Panc1 (cell line): ENCODE data around the gene LINGO3. TPM values are rescaled to one million over a fixed set of nuclear protein-coding genes. Genes with fewer than 3 reads are reported as not detected.

Source experiments
- ATAC-seq: fragments of 200-7000 bp; cut with Tn5 transposase; 2 replicates; pipeline ENCODE4 v1.9.1; 2020; ENCODE audit warnings: mild to moderate bottlenecking, moderate library complexity
- BruUV-seq: library from RNA; stranded (reverse); fragments of 400-500 nt; replicated peaks from 2 replicates; lab custom pipeline; 2021; lab: Mats Ljungman, UMichigan
- CTCF ChIA-PET: fragments of 300-600 bp; sonication (Branson Sonifier 250); formaldehyde crosslinking; loops from one replicate; lab custom pipeline; 2022; ENCODE audit warnings: antibody characterized with exemption; lab: Charles Lee
- POLR2A ChIA-PET: fragments of 300-600 bp; sonication (Branson Sonifier 250); formaldehyde crosslinking; loops from one replicate; lab custom pipeline; 2022; ENCODE audit warnings: antibody characterized with exemption; lab: Charles Lee
- DNase-seq: peaks from one replicate; pipeline ENCODE4 v3.0.0-alpha.2; 2010; ENCODE audit warnings: low read depth, low spot score
- H3K27ac ChIP-seq: 2 replicates; pipeline ENCODE4 v1.5.1; 2011; ENCODE audit warnings: mild to moderate bottlenecking, low read length, inconsistent platforms
- H3K27me3 ChIP-seq: fragments of 200-500 bp; sonication (Bioruptor generic); 2 replicates; pipeline ENCODE4 v1.6.0; 2014; ENCODE audit warnings: low read length, inconsistent platforms; ENCODE audit not compliant: control insufficient read depth, insufficient read depth
- H3K36me3 ChIP-seq: fragments of 200-500 bp; sonication (Bioruptor generic); 2 replicates; pipeline ENCODE4 v1.5.1; 2014; ENCODE audit warnings: inconsistent platforms, mild to moderate bottlenecking, low read length, moderate library complexity; ENCODE audit not compliant: control insufficient read depth, insufficient read depth
- H3K4me1 ChIP-seq: 2 replicates; pipeline ENCODE4 v1.5.1; 2011; ENCODE audit warnings: inconsistent platforms, mild to moderate bottlenecking, low read length, moderate library complexity; ENCODE audit not compliant: control insufficient read depth, insufficient read depth
- H3K4me3 ChIP-seq, 2 experiments: 2 replicates each; pipeline ENCODE4 v1.5.1; 2011 to 2012; ENCODE audit warnings: low read depth in 2 of 2, low read length in 2 of 2, mild to moderate bottlenecking in 2 of 2, inconsistent platforms in 1 of 2, moderate library complexity in 1 of 2
- H3K9me3 ChIP-seq: fragments of 200-500 bp; sonication (Bioruptor generic); 2 replicates; pipeline ENCODE4 v1.5.1; 2014; ENCODE audit warnings: low read depth, mild to moderate bottlenecking, inconsistent platforms, low read length, moderate library complexity; ENCODE audit not compliant: control insufficient read depth, insufficient read depth
- CTCF ChIP-seq: fragments of 450-650 bp; IDR thresholded peaks from 2 replicates; pipeline ENCODE4 v1.5.1; 2017; ENCODE audit warnings: mild to moderate bottlenecking
- POLR2AphosphoS5 ChIP-seq: IDR thresholded peaks from 2 replicates; pipeline ENCODE4 v1.6.1; 2012; ENCODE audit warnings: mild to moderate bottlenecking, low read depth, low read length, moderate library complexity
- REST ChIP-seq, 2 experiments: IDR thresholded peaks; 2 replicates each; pipeline ENCODE4 v1.6.1; 2011 to 2012; ENCODE audit warnings: low read depth in 2 of 2, control low read depth in 1 of 2, low read length in 1 of 2, mild to moderate bottlenecking in 1 of 2, moderate library complexity in 1 of 2; ENCODE audit not compliant: insufficient read depth in 1 of 2
- SIN3A ChIP-seq: IDR thresholded peaks from 2 replicates; pipeline ENCODE4 v1.6.1; 2012; ENCODE audit warnings: low read depth, mild to moderate bottlenecking, low read length, moderate library complexity, borderline replicate concordance; ENCODE audit not compliant: insufficient read depth
- TCF7L2 ChIP-seq: IDR thresholded peaks from 2 replicates; pipeline ENCODE4 v1.6.1; 2011; ENCODE audit warnings: mild to moderate bottlenecking, low read depth, low read length, inconsistent platforms
- in situ Hi-C: cut with HindIII; loops from 2 replicates; pipeline ENCODE4 v1.10.0; 2016; ENCODE audit warnings: low sequenced_read_pairs, low pct_unique_long_range_greater_than_20kb
- intact Hi-C: fragments of 100-400 bp; cut with micrococcal nuclease; formaldehyde crosslinking; loops from one replicate; pipeline ENCODE4 v1.10.0; 2022; ENCODE audit not compliant: unreplicated experiment
- total RNA-seq: library from RNA; stranded (reverse); gene quantifications from one replicate; pipeline ENCODE4 v1.2.1, GENCODE V29; 2021; ENCODE audit not compliant: unreplicated experiment

LINGO3 gene
- total RNA-seq, 1 experiment from 2014 or later = 0.13 TPM

GRCh38 chr19:2321565-2322283 is 13.8 kb upstream of the LINGO3 start:
- H3K4me1 ChIP-seq = no peaks in the 10 kb centered on the region
- H3K4me3 ChIP-seq = no peak overlapping the region
- DNase-seq (no peak), ATAC-seq (no peak)
- H3K9me3 ChIP-seq = no peaks in the 10 kb centered on the region
- CTCF ChIA-PET = no interaction called here
- POLR2A ChIA-PET = no interaction called here
- no peaks in the 10 kb centered on the region for H3K27me3 ChIP-seq
- BruUV-seq = no TSS peak
- no peaks in the 10 kb centered on the region for H3K36me3 ChIP-seq
- TF ChIP-seq POLR2AphosphoS5 (no peak), TCF7L2 (no peak), SIN3A (no peak), REST (IDR thresholded peaks at IDR 0.05; ENCODE audit: insufficient read depth in 1 of 2, low read depth in 2 of 2, low read length in 1 of 2) (no peak), CTCF (no peak)
- H3K27ac ChIP-seq = no peak overlapping the region
- in situ Hi-C loops (no loop called here), intact Hi-C loops (no loop called here)

GRCh38 chr19:2320939-2321338 is 13.0 kb upstream of the LINGO3 start:
- no peaks in the 10 kb centered on the region for H3K9me3 ChIP-seq
- ChIA-PET CTCF (no interaction called here), POLR2A (interaction anchor here (0.5 kb wide), 1 partner anchor 39 kb away, joined by 5 read pairs; the partner anchor contains the start of gene TMPRSS9)
- DNase-seq (no peak), ATAC-seq (no peak)
- intact Hi-C loops (no loop called here), in situ Hi-C loops (no loop called here)
- TF ChIP-seq SIN3A (no peak), CTCF (no peak), TCF7L2 (no peak), POLR2AphosphoS5 (no peak), REST (IDR thresholded peaks at IDR 0.05; ENCODE audit: insufficient read depth in 1 of 2, low read depth in 2 of 2, low read length in 1 of 2) (no peak)
- no TSS peak for BruUV-seq
- no peak overlapping the region for H3K4me3 ChIP-seq
- H3K36me3 ChIP-seq = no peaks in the 10 kb centered on the region
- H3K27ac ChIP-seq = no peak overlapping the region
- no peaks in the 10 kb centered on the region; the same call in 1 of the 2 replicates for H3K4me1 ChIP-seq
- H3K27me3 ChIP-seq = no peaks in the 10 kb centered on the region
